ENCODE results near the gene A2ML1. TPM values are rescaled to one million over a fixed set of nuclear protein-coding genes. Genes with fewer than 3 reads are reported as not detected.

A2ML1 gene
- total and polyA plus RNA-seq, 2 donors (not counting 3 experiments of a cell fraction or from before 2014, with no cell fraction given): not detected

GRCh38 chr12:8846305-8846704 lies 23.9 kb downstream of the A2ML1 start:
- H3K9ac ChIP-seq (replicated peaks; ENCODE audit: extremely low read depth, insufficient read depth, low read length): no peak overlapping the region
- TF ChIP-seq MAX (IDR thresholded peaks at IDR 0.05; ENCODE audit: insufficient read depth, insufficient read length): no peak
- no peak overlapping the region for H3K27ac ChIP-seq (ENCODE audit: insufficient read depth, low read depth, low read length)
- no peak overlapping the region for H3K4me2 ChIP-seq (ENCODE audit: insufficient read depth, low read length)
- H3K9me1 ChIP-seq (replicated peaks; ENCODE audit: control insufficient read depth, extremely low read depth, insufficient read depth, low read length): no peaks in the 10 kb centered on the region
- H3K79me2 ChIP-seq (ENCODE audit: control insufficient read depth, insufficient read depth, low read length): no peaks in the 10 kb centered on the region
- CTCF ChIA-PET: interaction anchor here (4.0 kb wide), 1 partner anchor 14 kb away, joined by 13 read pairs; no protein-coding TSS in a partner anchor
- FAIRE-seq (no peak), DNase-seq (ENCODE audit: low read depth, low spot score) (no peak)
- no peaks in the 10 kb centered on the region for H3K27me3 ChIP-seq (ENCODE audit: control insufficient read depth in 2 of 2, insufficient read depth in 2 of 2, low read length in 2 of 2)
- no peak overlapping the region for H2AFZ ChIP-seq (ENCODE audit: low read depth, low read length)
- no peaks in the 10 kb centered on the region for H3K36me3 ChIP-seq (ENCODE audit: control insufficient read depth in 2 of 2, extremely low read depth in 1 of 2, insufficient read depth in 2 of 2, low read length in 2 of 2)
- no peaks in the 10 kb centered on the region for H4K20me1 ChIP-seq (replicated peaks; ENCODE audit: control insufficient read depth, extremely low read depth, insufficient read depth, low read length)
- dilution Hi-C loops (cut with MboI; ENCODE audit: extremely low pct_ligation_motif_present, low sequenced_read_pairs): no loop called here
- no peaks in the 10 kb centered on the region for H3K9me3 ChIP-seq (replicated peaks; ENCODE audit: control insufficient read depth, insufficient read depth, low read length)
- no peak overlapping the region for H3K4me3 ChIP-seq (replicated peaks in 1 of 3; ENCODE audit: insufficient read depth in 1 of 3, low read depth in 1 of 3, low read length in 3 of 3)
- intact Hi-C loops (cut with micrococcal nuclease): no loop called here
- BruUV-seq (replicated peaks): no TSS peak
- POLR2A ChIA-PET: no interaction called here
- no peaks in the 10 kb centered on the region for H3K4me1 ChIP-seq (ENCODE audit: control insufficient read depth, extremely low read depth, insufficient read depth, low read length)

- FAIRE-seq (no peak), DNase-seq (ENCODE audit: low read depth, low spot score) (no peak)
- H3K27ac ChIP-seq (ENCODE audit: insufficient read depth, low read depth, low read length): no peak overlapping the region
- H3K4me3 ChIP-seq (replicated peaks in 1 of 3; ENCODE audit: insufficient read depth in 1 of 3, low read depth in 1 of 3, low read length in 3 of 3): no peak overlapping the region
- no peaks in the 10 kb centered on the region for H3K9me1 ChIP-seq (replicated peaks; ENCODE audit: control insufficient read depth, extremely low read depth, insufficient read depth, low read length)
- H3K4me2 ChIP-seq (ENCODE audit: insufficient read depth, low read length): no peak overlapping the region
- no peak overlapping the region for H2AFZ ChIP-seq (ENCODE audit: low read depth, low read length)
- H3K79me2 ChIP-seq (ENCODE audit: control insufficient read depth, insufficient read depth, low read length): no peaks in the 10 kb centered on the region
- H3K9me3 ChIP-seq (replicated peaks; ENCODE audit: control insufficient read depth, insufficient read depth, low read length): no peaks in the 10 kb centered on the region
- no TSS peak for BruUV-seq (replicated peaks)
- H3K4me1 ChIP-seq (ENCODE audit: control insufficient read depth, extremely low read depth, insufficient read depth, low read length): no peaks in the 10 kb centered on the region
- ChIA-PET CTCF (interaction anchor here (0.7 to 4.0 kb wide), 4 partner anchors 13 to 190 kb away, joined by 3 to 13 read pairs (median 5); no protein-coding TSS in a partner anchor), POLR2A (no interaction called here)
- intact Hi-C loops (cut with micrococcal nuclease) (no loop called here), dilution Hi-C loops (cut with MboI; ENCODE audit: extremely low pct_ligation_motif_present, low sequenced_read_pairs) (no loop called here)
- no peaks in the 10 kb centered on the region for H3K27me3 ChIP-seq (ENCODE audit: control insufficient read depth in 2 of 2, insufficient read depth in 2 of 2, low read length in 2 of 2)
- TF ChIP-seq POLR2A (IDR thresholded peaks at IDR 0.05; ENCODE audit: low read depth, low read length) (no peak), CTCF (IDR thresholded peaks at IDR 0.05; ENCODE audit: extremely low read depth in 1 of 2, insufficient read depth in 1 of 2, low read depth in 1 of 2, low read length in 2 of 2) (no peak), MAX (IDR thresholded peaks at IDR 0.05; ENCODE audit: insufficient read depth, insufficient read length) (no peak), JUN (IDR thresholded peaks at IDR 0.05; ENCODE audit: borderline replicate concordance, insufficient read depth, insufficient read length, low read depth) (no peak), MYC (IDR thresholded peaks at IDR 0.05; ENCODE audit: low read depth, low read length) (no peak), EZH2 (IDR thresholded peaks at IDR 0.05; ENCODE audit: borderline replicate concordance, low read depth, low read length, severe bottlenecking) (no peak), POLR2AphosphoS5 (IDR thresholded peaks at IDR 0.05; ENCODE audit: insufficient read depth, low read depth, low read length) (no peak), FOS (IDR thresholded peaks at IDR 0.05; ENCODE audit: borderline replicate concordance, insufficient read depth, low read length) (no peak), GATA2 (IDR thresholded peaks at IDR 0.05; ENCODE audit: insufficient read depth, insufficient read length, low read depth, low read length) (no peak)
- H3K36me3 ChIP-seq (ENCODE audit: control insufficient read depth in 2 of 2, extremely low read depth in 1 of 2, insufficient read depth in 2 of 2, low read length in 2 of 2): no peaks in the 10 kb centered on the region
- H3K9ac ChIP-seq (replicated peaks; ENCODE audit: extremely low read depth, insufficient read depth, low read length): no peak overlapping the region
- no peaks in the 10 kb centered on the region for H4K20me1 ChIP-seq (replicated peaks; ENCODE audit: control insufficient read depth, extremely low read depth, insufficient read depth, low read length)
Observed at GRCh38 chr12:8847435-8847834, 25.0 kb downstream of the A2ML1 start.

Data from endothelial cell of umbilical vein (primary cell).